HG02763 (cell line): Measurements from ENCODE around the gene AP3M1.

ENCODE experiments used
- ATAC-seq: cut with Tn5 transposase; IDR thresholded peaks from one replicate; pipeline ENCODE4 v1.9.1; 2021; ENCODE audit warnings: mild to moderate bottlenecking, moderate library complexity; ENCODE audit not compliant: unreplicated experiment

The AP3M1 gene

DNA sequence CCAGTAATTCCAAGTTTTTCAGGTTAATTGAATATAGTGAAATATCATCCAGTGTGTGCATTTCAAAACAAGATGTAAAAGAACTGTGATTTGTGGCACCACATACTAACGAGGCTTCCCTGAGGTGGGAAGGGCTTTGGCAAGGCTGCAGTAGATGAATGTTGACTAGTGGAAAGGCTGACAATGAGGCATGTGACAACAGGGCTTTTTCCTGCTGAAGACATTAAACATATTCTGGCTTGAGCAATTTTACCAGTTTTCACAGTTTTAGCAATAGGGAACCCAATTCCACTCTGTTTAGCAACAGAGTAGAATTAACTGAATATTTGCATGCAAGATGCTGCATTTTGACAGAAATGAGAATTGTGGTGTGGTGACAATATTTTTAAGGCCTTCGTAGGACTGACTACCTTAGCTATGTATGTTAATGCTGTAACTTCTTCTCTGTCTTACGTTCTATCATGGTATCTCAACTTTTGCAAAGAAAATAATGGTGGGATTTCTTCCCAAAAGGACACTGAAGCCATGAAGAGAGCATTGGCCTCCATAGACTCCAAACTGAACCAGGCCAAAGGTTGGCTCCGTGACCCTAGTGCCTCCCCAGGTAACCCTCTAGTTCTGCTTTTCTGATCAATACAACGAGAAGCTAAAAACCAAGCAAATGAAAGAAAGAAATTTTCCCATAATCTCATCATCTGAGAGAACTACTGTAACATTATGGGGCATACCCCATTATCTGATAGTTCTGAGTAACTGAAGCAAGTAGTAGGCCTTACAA is 68.5 kb downstream of the AP3M1 start:
- no peak for ATAC-seq

DNA sequence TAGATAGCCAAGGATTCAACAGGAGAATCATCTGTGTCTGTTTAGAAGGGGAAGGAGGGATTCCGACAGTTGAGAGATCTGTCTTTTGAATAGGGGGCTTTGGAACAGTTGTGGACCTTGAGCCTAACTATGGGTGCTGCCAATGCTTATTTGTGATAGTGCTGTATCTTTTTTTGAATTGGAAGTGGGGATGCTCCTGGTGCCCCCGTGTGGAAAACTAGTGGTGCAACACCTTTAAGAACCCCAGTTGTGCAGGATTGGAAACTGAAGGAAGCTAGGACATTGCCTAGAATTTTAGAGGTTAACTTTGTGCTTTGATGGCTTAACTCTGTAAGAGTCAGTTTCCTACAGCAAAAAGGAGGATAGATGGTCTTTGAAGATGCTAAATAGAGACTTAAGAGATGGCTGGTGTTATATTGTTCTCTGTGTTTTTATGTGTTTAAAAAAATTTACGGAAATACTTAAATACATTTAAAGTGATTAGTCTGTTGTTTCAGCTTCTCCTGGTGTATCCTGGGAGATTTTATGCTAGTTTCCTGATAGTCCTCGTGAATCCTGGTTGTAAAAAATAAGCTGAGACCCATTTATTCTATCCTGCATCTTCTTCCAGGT is 69.3 kb downstream of the AP3M1 start:
- no peak for ATAC-seq

DNA sequence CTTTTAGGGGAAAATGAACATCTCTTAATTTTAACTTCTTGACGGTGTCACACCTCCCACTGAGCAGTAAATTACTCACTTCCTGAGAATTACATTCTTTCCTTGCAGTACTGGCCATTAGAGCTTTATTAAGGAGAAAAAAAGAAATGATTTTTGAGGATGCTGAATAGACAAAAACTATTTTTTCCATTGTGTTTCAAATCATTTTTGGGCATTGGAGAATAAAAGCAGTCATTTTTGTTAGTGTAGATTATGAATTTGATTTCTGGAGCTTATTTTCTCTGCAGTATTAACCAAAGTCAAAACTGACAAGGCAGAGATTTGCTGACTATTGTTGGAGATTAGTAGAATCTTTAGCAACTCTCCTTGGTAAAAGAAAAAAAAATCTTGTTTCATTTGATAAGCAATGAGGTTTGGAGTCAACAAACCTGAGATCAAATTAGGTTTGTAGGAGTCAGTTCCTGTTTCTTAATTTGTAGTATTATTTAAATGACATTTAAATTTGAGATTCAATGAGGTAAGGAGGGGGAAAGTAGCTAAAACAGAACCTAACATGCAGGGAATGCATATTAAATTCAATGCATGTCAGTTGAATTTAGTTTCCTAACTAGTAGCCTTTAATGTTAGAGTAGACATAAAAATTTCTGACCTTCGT is 70.6 kb downstream of the AP3M1 start:
- no peak for ATAC-seq

DNA sequence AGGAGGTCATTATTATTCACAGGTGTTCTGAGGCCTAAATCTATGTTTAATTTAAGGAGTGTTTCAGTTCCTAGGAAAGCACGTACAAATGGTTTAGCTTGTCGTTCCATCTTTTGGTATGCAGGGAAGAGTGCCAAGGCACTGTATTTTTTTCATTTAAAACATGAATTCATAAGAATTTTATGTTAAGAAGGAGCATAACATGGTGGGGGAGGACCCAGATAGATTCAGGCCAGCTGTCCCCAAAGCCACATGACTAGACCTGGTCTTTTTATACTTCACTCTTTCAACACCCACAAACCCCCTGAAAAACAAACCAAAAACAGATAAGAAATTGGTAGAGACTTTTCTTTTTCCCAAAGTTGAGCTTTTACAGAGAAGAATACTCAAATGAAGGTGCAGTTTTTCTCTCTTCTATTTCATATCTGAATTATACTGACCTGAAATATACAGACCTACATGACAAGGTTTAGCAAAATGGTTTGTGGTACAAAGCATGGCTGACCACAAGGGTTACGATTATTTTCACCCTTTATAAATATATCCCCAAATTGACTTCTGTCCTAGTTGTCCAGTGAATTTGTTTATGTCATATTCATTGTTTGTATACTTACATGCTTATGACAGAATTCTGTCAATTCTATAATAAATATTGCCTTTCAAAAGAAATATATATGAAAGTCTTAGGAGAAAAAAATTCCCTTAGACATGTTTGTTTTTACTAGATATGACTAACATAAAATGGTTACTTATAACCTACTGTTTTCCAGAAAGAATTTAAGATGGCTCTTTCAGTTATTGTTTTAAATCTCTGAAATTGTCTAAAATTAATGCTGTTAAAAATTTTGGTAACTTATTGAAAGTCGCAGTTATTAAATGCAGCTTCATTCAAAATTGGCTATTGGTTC is 71.3 kb downstream of the AP3M1 start:
- no peak for ATAC-seq

DNA sequence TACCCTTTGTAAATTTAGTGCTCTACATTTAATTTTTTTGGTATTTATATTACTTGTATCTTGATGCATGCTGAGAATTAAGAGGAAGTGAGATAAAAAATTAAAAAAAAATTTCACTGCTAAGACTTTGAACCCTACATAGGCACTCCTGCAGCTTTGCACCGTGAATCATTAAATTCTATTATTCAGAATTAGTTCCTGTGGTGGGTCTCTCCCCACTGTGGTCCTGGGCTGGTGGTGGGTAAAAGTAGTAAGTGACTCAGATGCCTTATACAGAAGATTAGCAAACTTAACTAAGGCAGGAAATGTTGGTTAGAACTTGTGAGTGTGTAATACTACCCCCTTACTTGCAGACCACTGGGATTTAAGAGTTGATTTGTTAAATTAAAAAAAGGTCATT is 72.6 kb downstream of the AP3M1 start:
- no peak for ATAC-seq

DNA sequence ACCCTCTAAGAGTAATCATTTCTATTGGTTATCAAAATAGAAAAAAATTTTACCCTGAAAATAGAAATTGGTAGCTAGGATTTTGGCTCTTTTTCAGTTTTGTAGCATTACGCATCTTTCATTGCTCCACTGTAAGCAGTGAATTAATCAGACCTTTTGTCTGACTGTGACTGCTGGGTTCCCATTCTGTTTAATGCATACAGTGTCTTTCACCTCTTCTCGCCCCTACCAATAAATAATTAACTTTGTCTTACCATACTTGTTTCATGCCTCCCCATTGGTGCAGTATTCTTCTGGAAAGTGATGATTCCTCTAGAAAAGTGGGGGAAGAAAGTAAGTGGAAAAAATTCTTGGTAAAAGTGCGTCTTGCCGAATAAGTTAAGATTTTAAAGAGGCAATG is 73.2 kb downstream of the AP3M1 start:
- ATAC-seq = no peak

DNA sequence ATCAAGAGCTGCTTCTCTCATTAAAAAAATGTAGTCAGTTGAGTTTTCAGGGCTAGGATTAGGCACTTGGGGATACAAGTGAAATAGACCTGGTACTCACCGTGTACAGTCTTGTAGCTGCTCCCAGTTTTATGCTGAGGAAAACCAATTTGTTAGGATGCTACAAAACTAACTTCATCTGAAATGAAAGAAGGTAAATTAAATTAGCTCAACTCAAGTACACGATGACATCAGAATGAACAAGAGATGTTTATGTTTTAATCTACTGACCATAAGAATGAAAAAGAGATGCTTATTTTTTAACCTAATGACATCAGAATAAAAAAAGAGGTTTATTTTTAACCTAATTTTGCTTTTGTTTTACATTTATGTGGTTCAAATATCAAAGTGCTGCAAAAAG is 73.7 kb downstream of the AP3M1 start:
- no peak for ATAC-seq

DNA sequence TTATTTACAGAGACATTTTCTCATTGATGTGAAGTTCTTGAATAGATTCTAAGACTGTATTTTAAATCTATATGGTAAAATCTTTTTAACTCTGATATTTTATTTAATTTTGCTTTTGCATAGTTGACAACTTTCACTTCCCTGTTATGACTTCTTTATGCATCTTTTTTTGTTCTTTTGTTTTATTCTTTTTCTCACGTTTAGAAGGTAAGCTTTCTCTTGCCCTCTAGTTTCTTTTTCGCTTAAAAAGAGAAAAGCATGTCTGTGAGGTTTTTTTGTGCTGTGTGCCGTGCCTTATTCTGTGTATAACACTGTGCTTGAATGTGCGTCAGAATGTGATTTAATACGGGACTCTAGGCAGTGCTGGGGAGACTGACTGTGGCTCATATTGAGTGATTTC is 74.7 kb downstream of the AP3M1 start:
- no peak for ATAC-seq

DNA sequence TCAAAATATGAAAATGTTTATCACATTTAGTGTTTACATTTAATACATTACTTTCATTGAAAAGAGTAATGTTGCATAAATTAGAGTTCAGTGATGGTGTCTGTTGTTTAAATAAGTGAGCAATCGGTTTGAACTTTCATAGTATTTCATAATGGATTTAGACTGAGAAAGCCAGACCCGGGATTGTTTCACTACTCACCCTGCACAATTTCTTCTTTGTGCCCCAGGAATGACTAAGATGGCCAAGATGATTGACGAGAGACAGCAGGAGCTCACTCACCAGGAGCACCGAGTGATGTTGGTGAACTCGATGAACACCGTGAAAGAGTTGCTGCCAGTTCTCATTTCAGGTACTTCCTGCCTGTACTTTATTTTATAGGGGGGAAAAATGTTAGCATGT is 78.1 kb downstream of the AP3M1 start:
- no peak for ATAC-seq

DNA sequence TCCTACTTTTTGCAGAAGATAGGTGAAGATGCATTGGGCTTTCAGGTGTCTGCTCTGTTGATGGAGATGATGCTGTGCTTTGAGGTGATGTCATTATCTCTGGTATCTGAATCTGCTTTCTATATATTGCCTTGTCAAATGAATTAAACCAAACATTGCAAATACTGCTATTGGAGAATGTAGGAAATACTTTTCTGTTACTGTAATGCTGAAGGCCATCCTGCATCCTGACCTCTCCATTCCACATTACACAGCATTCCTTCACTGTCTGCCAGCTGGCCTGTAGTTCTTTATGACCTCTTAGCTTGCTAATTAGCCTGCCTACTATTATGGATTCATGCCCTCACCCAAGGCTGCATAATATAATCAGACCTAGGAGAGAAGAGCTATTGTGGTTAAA is 79.5 kb downstream of the AP3M1 start:
- no peak for ATAC-seq
